Neural cell (in vitro differentiated cells): Measurements from ENCODE around the gene RAB40AL. TPM values are rescaled to one million over a fixed set of nuclear protein-coding genes. Genes with fewer than 3 reads are reported as not detected.

ENCODE experiments used
- H2AFZ ChIP-seq: fragments of 200-600, 300-800 bp; sonication (generic), shearing (Covaris generic); 2 replicates; pipeline ENCODE4 v1.6.0; 2014; ENCODE audit warnings: low read depth, mild to moderate bottlenecking, antibody characterized with exemption, low read length, moderate library complexity
- H3F3A ChIP-seq: fragments of 200-600 bp; shearing (Covaris generic); 2 replicates; pipeline ENCODE4 v1.6.1; 2016; ENCODE audit warnings: mild to moderate bottlenecking, moderate library complexity, mixed read lengths, antibody characterized with exemption, low read length; ENCODE audit not compliant: insufficient read depth, poor library complexity, severe bottlenecking
- H3K27ac ChIP-seq: fragments of 200-600, 300-800 bp; sonication (generic), shearing (Covaris generic); 2 replicates; pipeline ENCODE4 v1.5.1; 2014; ENCODE audit warnings: mild to moderate bottlenecking, low read length, moderate library complexity
- H3K27me3 ChIP-seq: fragments of 300-800, 200-600 bp; sonication (generic), shearing (Covaris generic); 2 replicates; pipeline ENCODE4 v1.6.0; 2014; ENCODE audit warnings: mild to moderate bottlenecking, low read depth, low read length, moderate library complexity; ENCODE audit not compliant: insufficient read depth
- H3K36me3 ChIP-seq: fragments of 300-800, 200-600 bp; sonication (generic), shearing (Covaris generic); 2 replicates; pipeline ENCODE4 v1.5.1; 2014; ENCODE audit warnings: mild to moderate bottlenecking, antibody characterized with exemption, low read length, moderate library complexity; ENCODE audit not compliant: insufficient read depth
- H3K4me2 ChIP-seq: fragments of 300-800, 200-600 bp; sonication (generic), shearing (Covaris generic); 2 replicates; pipeline ENCODE4 v1.6.0; 2014; ENCODE audit warnings: mild to moderate bottlenecking, low read length
- H3K4me3 ChIP-seq: fragments of 300-800, 200-600 bp; sonication (generic), shearing (Covaris generic); 2 replicates; pipeline ENCODE4 v1.5.1; 2014; ENCODE audit warnings: mild to moderate bottlenecking, low read length, moderate library complexity
- H3K79me2 ChIP-seq: fragments of 200-600 bp; shearing (Covaris generic); replicated peaks from 2 replicates; pipeline ENCODE4 v1.6.0; 2014; ENCODE audit warnings: mild to moderate bottlenecking, low read length, moderate library complexity; ENCODE audit not compliant: insufficient read depth
- H3K9ac ChIP-seq: fragments of 300-800, 200-600 bp; sonication (generic), shearing (Covaris generic); 2 replicates; pipeline ENCODE4 v1.6.1; 2016; ENCODE audit warnings: mild to moderate bottlenecking, low read length, mixed read lengths
- H3K9me2 ChIP-seq: fragments of 200-600 bp; shearing (Covaris generic); 2 replicates; pipeline ENCODE4 v1.6.1; 2016; ENCODE audit warnings: mild to moderate bottlenecking, low read length, mixed read lengths; ENCODE audit not compliant: insufficient read depth
- H3K9me3 ChIP-seq: fragments of 200-600, 300-800 bp; sonication (generic), shearing (Covaris generic); 2 replicates; pipeline ENCODE4 v1.6.1; 2016; ENCODE audit warnings: mild to moderate bottlenecking, mixed run types, low read length, moderate library complexity, mixed read lengths
- H4K20me1 ChIP-seq: fragments of 200-600 bp; shearing (Covaris generic); 2 replicates; pipeline ENCODE4 v1.6.1; 2016; ENCODE audit warnings: mild to moderate bottlenecking, mixed run types; ENCODE audit not compliant: insufficient read depth
- EP300 ChIP-seq: fragments of 450-650 bp; conservative IDR thresholded peaks from 2 replicates; pipeline ENCODE4 v1.6.1; 2014; ENCODE audit warnings: antibody characterized with exemption, mild to moderate bottlenecking, moderate library complexity; ENCODE audit not compliant: poor library complexity, severe bottlenecking
- EZH2 ChIP-seq: fragments of 200-600, 300-800 bp; shearing (Covaris generic), sonication (generic); IDR thresholded peaks from 2 replicates; pipeline ENCODE4 v1.6.1; 2014; ENCODE audit warnings: antibody characterized with exemption, low read length, borderline replicate concordance, mild to moderate bottlenecking; ENCODE audit not compliant: insufficient read depth, poor library complexity, severe bottlenecking
- MXI1 ChIP-seq: fragments of 450-650 bp; conservative IDR thresholded peaks from 2 replicates; pipeline ENCODE4 v1.6.1; 2014; ENCODE audit warnings: antibody characterized with exemption, mild to moderate bottlenecking; ENCODE audit not compliant: poor library complexity, severe bottlenecking
- POLR2AphosphoS5 ChIP-seq: IDR thresholded peaks from 2 replicates; pipeline ENCODE4 v1.6.1; 2012
- RAD21 ChIP-seq: fragments of 450-650 bp; conservative IDR thresholded peaks from 2 replicates; pipeline ENCODE4 v1.6.1; 2014; ENCODE audit warnings: antibody characterized with exemption, mild to moderate bottlenecking, moderate library complexity
- SMC3 ChIP-seq: fragments of 450-650 bp; conservative IDR thresholded peaks from 2 replicates; pipeline ENCODE4 v1.6.1; 2014; ENCODE audit warnings: antibody characterized with exemption, mild to moderate bottlenecking, moderate library complexity; ENCODE audit not compliant: poor library complexity
- TAF1 ChIP-seq: IDR thresholded peaks from 2 replicates; pipeline ENCODE4 v1.6.1; 2012; ENCODE audit warnings: low read depth
- polyA plus RNA-seq: library from polyadenylated mRNA; depleted of rRNA; stranded (reverse); fragments of >200 nt; gene quantifications from 2 replicates; pipeline ENCODE4 v1.2.3, GENCODE V29; 2014
- TF ChIP-seq, protein P1 (sequence below): IDR thresholded peaks from 2 replicates; pipeline ENCODE4 v1.6.1; 2012; ENCODE audit warnings: borderline replicate concordance
- TF ChIP-seq, protein P2 (sequence below): fragments of 450-650 bp; IDR thresholded peaks from 2 replicates; pipeline ENCODE4 v1.5.1; 2014; ENCODE audit warnings: antibody characterized with exemption, mild to moderate bottlenecking, moderate library complexity; ENCODE audit not compliant: poor library complexity, severe bottlenecking

Gene RAB40AL
- polyA plus RNA-seq, 1 donor from 2014 or later = 0.35 TPM

- Histone ChIP-seq H3K9ac (no peak overlapping the region), H3K27me3 (no peaks in the 10 kb centered on the region), H3K9me3 (no peaks in the 10 kb centered on the region)
These were observed 37.9 kb downstream of the RAB40AL start for GRCh38 chrX:102975016-102975415.

GRCh38 chrX:102976286-102976685, 39.2 kb downstream of the RAB40AL start:
- Histone ChIP-seq H3F3A (no peaks in the 10 kb centered on the region), H3K27ac (no peak overlapping the region), H3K36me3 (no peaks in the 10 kb centered on the region), H3K9me3 (no peaks in the 10 kb centered on the region), H3K4me3 (no peak overlapping the region), H3K4me2 (no peak overlapping the region), H2AFZ (no peak overlapping the region), H4K20me1 (no peaks in the 10 kb centered on the region), H3K9ac (no peak overlapping the region), H3K79me2 (no peaks in the 10 kb centered on the region), H3K9me2 (no peaks in the 10 kb centered on the region), H3K27me3 (no peaks in the 10 kb centered on the region)
- TF ChIP-seq TAF1 (no peak), POLR2AphosphoS5 (no peak), MXI1 (no peak), EP300 (no peak), SMC3 (no peak), EZH2 (no peak)
- TF ChIP-seq, protein P1, sequence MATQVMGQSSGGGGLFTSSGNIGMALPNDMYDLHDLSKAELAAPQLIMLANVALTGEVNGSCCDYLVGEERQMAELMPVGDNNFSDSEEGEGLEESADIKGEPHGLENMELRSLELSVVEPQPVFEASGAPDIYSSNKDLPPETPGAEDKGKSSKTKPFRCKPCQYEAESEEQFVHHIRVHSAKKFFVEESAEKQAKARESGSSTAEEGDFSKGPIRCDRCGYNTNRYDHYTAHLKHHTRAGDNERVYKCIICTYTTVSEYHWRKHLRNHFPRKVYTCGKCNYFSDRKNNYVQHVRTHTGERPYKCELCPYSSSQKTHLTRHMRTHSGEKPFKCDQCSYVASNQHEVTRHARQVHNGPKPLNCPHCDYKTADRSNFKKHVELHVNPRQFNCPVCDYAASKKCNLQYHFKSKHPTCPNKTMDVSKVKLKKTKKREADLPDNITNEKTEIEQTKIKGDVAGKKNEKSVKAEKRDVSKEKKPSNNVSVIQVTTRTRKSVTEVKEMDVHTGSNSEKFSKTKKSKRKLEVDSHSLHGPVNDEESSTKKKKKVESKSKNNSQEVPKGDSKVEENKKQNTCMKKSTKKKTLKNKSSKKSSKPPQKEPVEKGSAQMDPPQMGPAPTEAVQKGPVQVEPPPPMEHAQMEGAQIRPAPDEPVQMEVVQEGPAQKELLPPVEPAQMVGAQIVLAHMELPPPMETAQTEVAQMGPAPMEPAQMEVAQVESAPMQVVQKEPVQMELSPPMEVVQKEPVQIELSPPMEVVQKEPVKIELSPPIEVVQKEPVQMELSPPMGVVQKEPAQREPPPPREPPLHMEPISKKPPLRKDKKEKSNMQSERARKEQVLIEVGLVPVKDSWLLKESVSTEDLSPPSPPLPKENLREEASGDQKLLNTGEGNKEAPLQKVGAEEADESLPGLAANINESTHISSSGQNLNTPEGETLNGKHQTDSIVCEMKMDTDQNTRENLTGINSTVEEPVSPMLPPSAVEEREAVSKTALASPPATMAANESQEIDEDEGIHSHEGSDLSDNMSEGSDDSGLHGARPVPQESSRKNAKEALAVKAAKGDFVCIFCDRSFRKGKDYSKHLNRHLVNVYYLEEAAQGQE = no peak
- TF ChIP-seq, protein P2, sequence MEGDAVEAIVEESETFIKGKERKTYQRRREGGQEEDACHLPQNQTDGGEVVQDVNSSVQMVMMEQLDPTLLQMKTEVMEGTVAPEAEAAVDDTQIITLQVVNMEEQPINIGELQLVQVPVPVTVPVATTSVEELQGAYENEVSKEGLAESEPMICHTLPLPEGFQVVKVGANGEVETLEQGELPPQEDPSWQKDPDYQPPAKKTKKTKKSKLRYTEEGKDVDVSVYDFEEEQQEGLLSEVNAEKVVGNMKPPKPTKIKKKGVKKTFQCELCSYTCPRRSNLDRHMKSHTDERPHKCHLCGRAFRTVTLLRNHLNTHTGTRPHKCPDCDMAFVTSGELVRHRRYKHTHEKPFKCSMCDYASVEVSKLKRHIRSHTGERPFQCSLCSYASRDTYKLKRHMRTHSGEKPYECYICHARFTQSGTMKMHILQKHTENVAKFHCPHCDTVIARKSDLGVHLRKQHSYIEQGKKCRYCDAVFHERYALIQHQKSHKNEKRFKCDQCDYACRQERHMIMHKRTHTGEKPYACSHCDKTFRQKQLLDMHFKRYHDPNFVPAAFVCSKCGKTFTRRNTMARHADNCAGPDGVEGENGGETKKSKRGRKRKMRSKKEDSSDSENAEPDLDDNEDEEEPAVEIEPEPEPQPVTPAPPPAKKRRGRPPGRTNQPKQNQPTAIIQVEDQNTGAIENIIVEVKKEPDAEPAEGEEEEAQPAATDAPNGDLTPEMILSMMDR = no peak

More at GRCh38 chrX:102975016-102975415, 37.9 kb downstream of the RAB40AL start:
- no peak overlapping the region for H3K4me2 ChIP-seq
- H3F3A ChIP-seq = no peaks in the 10 kb centered on the region
- no peak overlapping the region for H2AFZ ChIP-seq
- H3K9me2 ChIP-seq = no peaks in the 10 kb centered on the region
- H3K36me3 ChIP-seq = no peaks in the 10 kb centered on the region
- H3K4me3 ChIP-seq = no peak overlapping the region
- no peak overlapping the region for H3K27ac ChIP-seq
- H3K79me2 ChIP-seq = no peaks in the 10 kb centered on the region
- TF ChIP-seq POLR2AphosphoS5 (no peak), TAF1 (no peak), EP300 (no peak), RAD21 (no peak), MXI1 (no peak), EZH2 (no peak), SMC3 (no peak)
- TF ChIP-seq, protein P1 = no peak
- TF ChIP-seq, protein P2 = no peak
- no peaks in the 10 kb centered on the region for H4K20me1 ChIP-seq
